T-helper 2 cell treated with Interferon-gamma antibody and Interleukin-4, amounts not matched to agents 5 μg/mL and 100 μg/mL, for 36 hours (primary cell): ENCODE results near the gene GADD45G.
A peak's percentile ranks its signal among the peaks of the same experiment; 100 is the strongest.

Source experiments
- DNase-seq: peaks from one replicate; pipeline ENCODE4 v3.0.0; 2021; ENCODE audit warnings: low spot score
- H3K27ac Mint-ChIP-seq: one replicate; pipeline ENCODE4 v1.8.0; 2021; ENCODE audit warnings: mild to moderate bottlenecking, mixed read lengths
- H3K27me3 Mint-ChIP-seq: one replicate; pipeline ENCODE4 v1.8.0; 2021; ENCODE audit warnings: low read depth, mixed read lengths
- H3K36me3 Mint-ChIP-seq: one replicate; pipeline ENCODE4 v1.8.0; 2021; ENCODE audit warnings: low read depth, mixed read lengths
- H3K4me1 Mint-ChIP-seq: one replicate; pipeline ENCODE4 v1.8.0; 2021; ENCODE audit warnings: low read depth, mixed read lengths
- H3K4me3 Mint-ChIP-seq: one replicate; pipeline ENCODE4 v1.8.0; 2022; ENCODE audit warnings: mild to moderate bottlenecking, moderate library complexity, mixed read lengths
- H3K9me3 Mint-ChIP-seq: one replicate; pipeline ENCODE4 v1.8.0; 2021; ENCODE audit warnings: mixed read lengths

The GADD45G gene

DNA sequence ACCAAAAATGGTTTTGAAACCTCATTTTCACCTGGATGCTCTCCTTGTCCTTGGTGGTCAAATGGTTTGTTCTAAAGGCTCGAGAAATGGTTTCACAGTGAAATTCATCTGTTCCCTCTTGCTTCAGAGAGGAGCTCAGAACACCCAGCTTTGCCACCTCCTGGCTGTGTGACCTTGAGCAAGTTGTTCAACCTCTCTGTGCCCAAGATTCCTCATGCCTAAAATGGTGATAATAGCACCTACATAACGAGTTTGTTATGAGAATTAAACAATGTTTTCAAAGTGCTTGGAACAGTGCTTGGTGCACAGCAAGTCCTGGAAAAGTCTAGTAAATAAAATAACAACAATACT, 6.5 kb upstream of the GADD45G start:
- peaks cover 26% of the 10 kb centered on the region for H3K27me3 Mint-ChIP-seq
- H3K27ac Mint-ChIP-seq = no peak overlapping the region
- no peaks in the 10 kb centered on the region for H3K9me3 Mint-ChIP-seq

DNA sequence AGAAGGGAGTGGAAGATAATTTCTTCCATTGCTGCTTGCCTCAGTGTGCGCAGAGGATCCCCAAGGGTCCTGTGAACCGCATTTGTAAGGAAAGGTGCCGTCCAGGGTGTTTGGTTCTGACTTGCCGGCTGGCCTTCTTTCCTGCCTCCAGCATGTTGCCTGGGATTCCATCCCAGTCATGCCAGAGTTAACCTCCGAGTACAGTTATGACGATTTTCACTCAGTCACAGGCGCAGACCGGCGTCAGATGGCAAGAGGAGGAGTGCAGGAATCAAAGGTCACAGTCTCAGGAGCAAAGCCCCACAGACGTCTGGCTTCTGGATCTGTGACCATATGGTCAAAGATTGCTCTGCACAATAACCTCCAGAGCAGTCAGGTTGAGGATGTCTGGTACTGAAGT, 5.9 kb upstream of the GADD45G start:
- Mint-ChIP-seq H3K9me3 (no peaks in the 10 kb centered on the region), H3K36me3 (no peaks in the 10 kb centered on the region), H3K27me3 (peaks cover 20% of the 10 kb centered on the region), H3K27ac (no peak overlapping the region), H3K4me3 (no peak overlapping the region), H3K4me1 (peaks cover 11% of the 10 kb centered on the region)
- DNase-seq = no peak

More for the DNA sequence above, 6.5 kb upstream of the GADD45G start:
- DNase-seq = no peak
- H3K4me1 Mint-ChIP-seq = peaks cover 10% of the 10 kb centered on the region
- no peak overlapping the region for H3K4me3 Mint-ChIP-seq
- H3K36me3 Mint-ChIP-seq = no peaks in the 10 kb centered on the region

DNA sequence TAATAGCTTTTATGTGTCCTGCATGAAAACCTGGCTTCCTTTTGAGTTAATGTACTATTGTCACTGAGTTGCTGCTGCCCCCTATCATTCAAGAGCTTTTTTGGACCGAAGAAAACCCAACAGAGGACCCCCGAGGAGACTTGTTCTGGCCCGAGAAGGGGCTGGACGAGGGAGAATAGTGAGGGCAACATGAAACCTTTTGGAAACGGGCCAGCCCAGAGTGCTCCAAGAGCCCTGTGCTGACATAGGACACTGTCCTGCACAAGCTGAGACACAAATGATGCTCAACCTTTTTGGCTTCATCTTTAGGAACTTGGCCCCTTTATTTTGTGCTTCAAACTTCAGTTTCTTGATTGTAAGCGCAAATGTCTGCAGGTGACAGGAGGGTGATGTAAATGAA, 4.0 kb upstream of the GADD45G start:
- no peaks in the 10 kb centered on the region for H3K9me3 Mint-ChIP-seq
- H3K27ac Mint-ChIP-seq = no peak overlapping the region
- peaks cover 13% of the 10 kb centered on the region for H3K4me1 Mint-ChIP-seq
- H3K4me3 Mint-ChIP-seq = no peak overlapping the region
- no peak for DNase-seq
- no peaks in the 10 kb centered on the region for H3K36me3 Mint-ChIP-seq
- H3K27me3 Mint-ChIP-seq = peaks cover 16% of the 10 kb centered on the region

DNA sequence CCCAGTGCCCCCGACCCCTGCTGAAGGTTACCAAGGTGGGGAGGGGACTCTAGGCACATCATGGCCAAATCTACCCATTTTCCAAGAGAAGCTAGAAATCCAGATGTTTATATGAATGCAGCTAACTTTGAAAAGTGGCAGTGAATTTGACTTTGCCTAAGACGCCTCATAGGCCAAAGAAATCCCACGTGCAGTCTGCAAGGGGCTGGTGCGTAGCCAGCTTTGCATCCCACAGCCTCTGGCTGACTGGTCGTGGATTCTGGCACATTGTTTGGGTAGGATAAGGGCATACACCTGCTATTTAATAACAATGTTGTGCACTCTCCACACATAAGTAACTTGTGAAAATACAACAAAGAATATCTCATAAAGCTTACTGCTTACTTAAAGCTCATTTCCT, 3.5 kb upstream of the GADD45G start:
- no peak overlapping the region for H3K27ac Mint-ChIP-seq
- peaks cover 16% of the 10 kb centered on the region for H3K27me3 Mint-ChIP-seq
- no peaks in the 10 kb centered on the region for H3K9me3 Mint-ChIP-seq
- no peak for DNase-seq
- peaks cover 15% of the 10 kb centered on the region for H3K4me1 Mint-ChIP-seq
- H3K4me3 Mint-ChIP-seq = no peak overlapping the region
- H3K36me3 Mint-ChIP-seq = peaks cover 2% of the 10 kb centered on the region

DNA sequence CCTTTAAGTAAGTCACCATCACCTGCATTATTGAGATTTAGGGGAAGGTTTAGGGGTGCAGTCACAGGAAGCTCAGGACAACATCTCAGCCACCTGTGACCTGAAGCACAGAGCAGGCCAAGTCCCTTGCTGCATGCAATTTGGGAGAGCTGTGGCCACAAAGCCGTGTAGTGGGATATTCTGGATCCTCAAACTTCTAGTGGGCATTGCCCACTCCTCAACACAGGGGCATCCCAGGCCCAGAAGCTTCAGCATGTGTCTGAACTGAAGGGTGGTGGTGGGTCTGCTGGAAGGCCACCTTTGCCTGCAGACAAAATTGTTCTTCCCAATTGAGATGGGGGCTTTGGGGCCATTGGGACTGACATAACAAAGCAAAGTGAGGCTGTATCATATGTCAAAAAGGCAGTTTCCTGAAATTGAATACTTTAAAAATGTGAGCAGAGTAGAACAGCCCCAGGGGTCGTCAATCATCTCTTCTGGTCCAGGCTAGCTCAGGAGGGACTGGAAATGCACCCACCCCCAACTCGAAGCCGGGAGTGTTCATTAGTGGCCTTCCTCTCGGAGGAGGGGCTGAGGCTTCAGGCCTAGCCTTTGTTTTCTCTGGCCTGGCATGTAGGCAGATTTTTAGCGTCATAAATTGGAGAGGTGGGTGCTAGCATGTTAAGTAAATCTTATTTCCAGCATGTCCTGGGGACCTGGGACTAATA, 2.8 kb upstream of the GADD45G start:
- no peak for DNase-seq
- Mint-ChIP-seq H3K36me3 (peaks cover 8% of the 10 kb centered on the region), H3K27me3 (peaks cover 20% of the 10 kb centered on the region), H3K9me3 (no peaks in the 10 kb centered on the region), H3K4me1 (peaks cover 21% of the 10 kb centered on the region), H3K4me3 (no peak overlapping the region), H3K27ac (no peak overlapping the region)

DNA sequence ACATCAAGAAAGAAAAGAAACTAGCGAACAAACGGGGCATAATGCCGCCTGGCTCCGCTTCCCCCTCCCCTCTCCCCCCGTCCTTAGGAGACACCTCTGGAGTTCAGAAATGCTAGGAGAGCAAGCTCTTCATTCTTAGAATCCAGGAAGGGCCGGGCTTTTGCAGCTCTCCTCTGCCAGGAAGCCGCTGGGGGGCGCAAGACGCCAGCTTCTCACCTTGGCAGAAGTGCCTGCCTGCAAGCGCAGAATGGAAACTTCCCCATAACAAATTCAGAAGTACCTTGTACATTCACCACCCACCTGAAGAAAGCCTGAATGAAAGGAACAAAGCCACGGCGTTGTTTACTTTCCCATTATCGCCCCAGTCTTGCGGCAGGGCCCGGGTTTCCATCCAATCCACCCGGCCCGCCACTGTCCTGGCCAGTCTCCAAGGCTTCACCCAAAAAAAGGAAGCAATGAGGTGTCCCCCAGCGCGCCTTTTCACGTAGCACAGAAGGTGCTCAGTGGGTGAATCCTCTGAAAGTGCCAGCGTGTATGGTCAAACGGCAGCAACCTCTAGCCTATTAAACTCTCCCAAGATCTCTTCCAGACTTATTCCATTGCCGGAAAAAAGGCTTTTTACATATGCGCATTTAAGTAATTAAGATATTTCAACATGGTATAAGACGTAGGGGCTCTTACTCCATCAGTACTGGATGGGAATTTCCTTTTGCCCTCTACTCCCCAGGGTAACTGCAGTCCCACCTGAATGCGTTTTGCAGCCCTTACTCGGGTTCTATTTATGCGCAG, 1.6 kb upstream of the GADD45G start:
- Mint-ChIP-seq H3K4me1 (peaks cover 21% of the 10 kb centered on the region), H3K4me3 (peak overlapping the region; percentile 88), H3K27me3 (peaks cover 23% of the 10 kb centered on the region), H3K27ac (peak overlapping the region; percentile 62), H3K9me3 (no peaks in the 10 kb centered on the region), H3K36me3 (peaks cover 11% of the 10 kb centered on the region)
- DNase-seq = peak; percentile 85

DNA sequence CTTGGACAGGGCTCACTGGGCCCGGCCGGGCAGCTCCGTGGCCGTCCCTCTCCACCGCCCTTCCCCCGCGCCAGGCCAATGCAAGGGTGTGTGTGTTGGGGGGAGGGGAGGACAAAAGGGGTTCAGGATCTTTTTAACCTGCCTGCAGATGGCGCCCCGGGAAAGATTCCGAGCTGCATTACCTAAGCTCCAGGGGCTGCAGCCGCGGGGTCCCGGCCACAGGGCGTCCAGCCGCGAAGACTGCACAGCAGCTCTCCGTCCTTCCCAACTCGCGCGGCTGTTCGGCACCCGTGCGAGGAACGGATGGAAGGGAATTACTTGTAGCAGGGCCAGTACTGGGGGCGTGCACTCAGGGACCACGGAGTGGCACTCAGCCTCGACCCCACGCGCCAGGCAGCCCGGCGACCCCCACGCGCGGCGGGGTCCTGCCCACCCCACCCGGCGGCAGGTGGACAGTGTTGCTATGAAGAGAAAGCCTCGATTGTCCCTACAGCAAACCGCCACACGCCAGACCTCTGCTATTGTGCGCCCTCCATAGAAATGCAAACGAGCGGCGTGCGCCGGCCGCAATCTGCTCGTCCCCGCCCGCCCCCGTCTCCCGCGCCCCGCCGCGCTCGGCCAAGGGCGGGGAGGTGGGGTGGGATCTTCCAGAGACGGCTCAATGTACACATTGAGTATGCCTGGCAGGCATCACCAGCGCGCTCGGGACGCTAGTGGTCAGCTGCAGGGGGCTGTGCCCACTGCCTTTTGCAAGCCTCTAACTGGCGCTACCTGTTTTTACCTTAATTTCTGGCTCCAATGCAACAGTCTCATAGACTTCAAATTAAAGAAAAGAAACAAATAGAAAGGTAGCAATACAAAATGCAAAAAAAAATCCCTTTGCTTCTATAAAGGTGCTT, 796 bp upstream of the GADD45G start:
- Mint-ChIP-seq H3K4me1 (peaks cover 21% of the 10 kb centered on the region), H3K27ac (peak overlapping the region; percentile 77), H3K4me3 (peak overlapping the region; percentile 89), H3K9me3 (no peaks in the 10 kb centered on the region), H3K27me3 (peaks cover 26% of the 10 kb centered on the region), H3K36me3 (peaks cover 11% of the 10 kb centered on the region)
- DNase-seq = peak; percentile 63

DNA sequence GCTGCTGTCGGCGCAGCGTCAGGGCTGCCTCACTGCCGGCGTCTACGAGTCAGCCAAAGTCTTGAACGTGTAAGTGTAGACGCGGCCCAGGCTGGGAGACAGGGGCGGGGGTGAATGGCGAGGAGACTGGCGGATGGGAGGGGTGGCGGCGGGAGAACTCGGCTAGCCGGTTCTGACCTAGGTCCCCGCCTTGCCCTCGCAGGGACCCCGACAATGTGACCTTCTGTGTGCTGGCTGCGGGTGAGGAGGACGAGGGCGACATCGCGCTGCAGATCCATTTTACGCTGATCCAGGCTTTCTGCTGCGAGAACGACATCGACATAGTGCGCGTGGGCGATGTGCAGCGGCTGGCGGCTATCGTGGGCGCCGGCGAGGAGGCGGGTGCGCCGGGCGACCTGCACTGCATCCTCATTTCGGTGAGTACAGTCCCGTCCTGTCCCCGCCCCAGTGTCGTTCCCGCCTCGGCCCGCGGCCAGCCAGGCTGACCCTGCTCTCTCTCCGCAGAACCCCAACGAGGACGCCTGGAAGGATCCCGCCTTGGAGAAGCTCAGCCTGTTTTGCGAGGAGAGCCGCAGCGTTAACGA, 745 bp downstream of the GADD45G start:
- Mint-ChIP-seq H3K36me3 (peaks cover 11% of the 10 kb centered on the region), H3K27ac (peak overlapping the region; percentile 77), H3K9me3 (no peaks in the 10 kb centered on the region), H3K27me3 (peaks cover 23% of the 10 kb centered on the region), H3K4me1 (peaks cover 21% of the 10 kb centered on the region), H3K4me3 (peak overlapping the region; percentile 89)
- peak; percentile 78 for DNase-seq

DNA sequence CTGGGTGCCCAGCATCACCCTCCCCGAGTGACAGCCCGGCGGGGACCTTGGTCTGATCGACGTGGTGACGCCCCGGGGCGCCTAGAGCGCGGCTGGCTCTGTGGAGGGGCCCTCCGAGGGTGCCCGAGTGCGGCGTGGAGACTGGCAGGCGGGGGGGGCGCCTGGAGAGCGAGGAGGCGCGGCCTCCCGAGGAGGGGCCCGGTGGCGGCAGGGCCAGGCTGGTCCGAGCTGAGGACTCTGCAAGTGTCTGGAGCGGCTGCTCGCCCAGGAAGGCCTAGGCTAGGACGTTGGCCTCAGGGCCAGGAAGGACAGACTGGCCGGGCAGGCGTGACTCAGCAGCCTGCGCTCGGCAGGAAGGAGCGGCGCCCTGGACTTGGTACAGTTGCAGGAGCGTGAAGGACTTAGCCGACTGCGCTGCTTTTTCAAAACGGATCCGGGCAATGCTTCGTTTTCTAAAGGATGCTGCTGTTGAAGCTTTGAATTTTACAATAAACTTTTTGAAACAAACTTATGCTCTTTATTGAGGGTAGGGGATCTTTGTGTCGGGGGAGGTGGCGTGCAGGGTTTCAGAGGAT, 1.3 kb downstream of the GADD45G start:
- peaks cover 11% of the 10 kb centered on the region for H3K36me3 Mint-ChIP-seq
- peaks cover 21% of the 10 kb centered on the region for H3K4me1 Mint-ChIP-seq
- peak overlapping the region; percentile 89 for H3K4me3 Mint-ChIP-seq
- H3K27me3 Mint-ChIP-seq = peaks cover 20% of the 10 kb centered on the region
- H3K9me3 Mint-ChIP-seq = no peaks in the 10 kb centered on the region
- H3K27ac Mint-ChIP-seq = peak overlapping the region; percentile 78
- peak; percentile 50 for DNase-seq

DNA sequence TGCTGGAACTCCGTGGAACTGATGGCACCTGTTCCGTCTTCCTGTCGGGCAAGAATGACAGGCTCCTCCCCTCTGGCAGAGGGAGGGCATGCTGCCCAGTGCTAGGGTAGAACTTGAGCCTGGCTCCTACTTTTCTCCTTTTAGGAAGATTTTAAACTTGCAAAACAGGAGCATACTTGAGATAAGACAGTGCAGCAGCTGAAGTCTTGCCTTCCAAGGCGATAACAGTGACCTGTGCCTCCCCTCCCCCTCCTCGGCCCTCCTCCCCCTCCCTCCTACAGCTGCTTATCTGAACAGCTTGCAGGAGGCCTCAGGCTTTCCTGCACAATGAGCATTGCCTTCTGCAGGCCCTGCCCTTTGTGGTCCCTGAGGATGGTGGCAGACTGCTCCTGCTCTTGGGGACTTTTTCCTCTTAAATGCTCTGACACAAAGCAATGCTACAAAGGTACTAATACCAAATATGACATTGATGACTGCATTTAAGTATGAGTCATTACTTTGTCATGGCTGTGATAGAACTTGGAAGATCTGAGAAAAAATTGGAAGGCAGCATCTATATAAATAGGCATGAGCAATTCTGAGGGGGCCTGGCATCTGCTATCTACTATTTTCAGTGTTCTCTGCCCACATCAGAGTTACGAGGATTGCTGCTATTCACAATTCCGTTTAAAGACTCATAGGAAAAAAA, 2.0 kb downstream of the GADD45G start:
- peak; percentile 54 for DNase-seq
- Mint-ChIP-seq H3K4me1 (peaks cover 21% of the 10 kb centered on the region), H3K27ac (peak overlapping the region; percentile 78), H3K27me3 (peaks cover 23% of the 10 kb centered on the region), H3K4me3 (peak overlapping the region; percentile 89), H3K36me3 (peaks cover 11% of the 10 kb centered on the region), H3K9me3 (no peaks in the 10 kb centered on the region)

DNA sequence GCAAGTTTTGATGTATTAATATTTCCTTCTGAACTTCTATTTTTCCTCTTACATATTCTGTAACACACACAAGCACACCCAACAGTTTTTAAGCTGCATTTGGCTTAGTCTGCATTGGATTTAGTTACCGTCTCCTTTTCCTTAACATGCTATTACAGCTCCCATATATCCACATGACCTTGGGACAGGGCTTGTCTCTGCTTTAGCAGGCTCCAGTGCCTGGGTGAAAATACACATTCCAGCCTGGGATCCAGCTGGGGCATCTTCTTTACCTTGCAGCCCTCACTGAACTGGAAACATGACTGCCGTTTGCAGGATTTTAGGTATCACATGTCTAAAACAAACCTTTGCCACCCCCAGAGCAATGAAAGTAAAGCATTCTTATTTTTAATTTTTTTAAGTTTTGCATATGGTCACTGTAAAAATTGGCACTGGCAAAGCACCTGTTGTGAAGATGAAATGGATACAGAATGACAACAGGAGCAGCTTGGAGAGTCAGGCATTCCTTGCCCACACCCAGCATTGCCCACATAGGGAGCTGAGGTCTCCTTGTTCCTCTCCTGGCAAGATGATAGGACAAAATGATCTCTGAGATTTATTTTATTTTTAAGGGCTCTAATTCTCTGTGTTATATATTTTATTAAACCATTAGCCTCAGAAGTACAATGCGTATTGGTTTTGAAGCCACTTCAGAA, 4.0 kb downstream of the GADD45G start:
- Mint-ChIP-seq H3K4me3 (no peak overlapping the region), H3K4me1 (peaks cover 10% of the 10 kb centered on the region), H3K27ac (no peak overlapping the region), H3K36me3 (peaks cover 11% of the 10 kb centered on the region), H3K9me3 (no peaks in the 10 kb centered on the region), H3K27me3 (peaks cover 23% of the 10 kb centered on the region)
- DNase-seq = no peak

DNA sequence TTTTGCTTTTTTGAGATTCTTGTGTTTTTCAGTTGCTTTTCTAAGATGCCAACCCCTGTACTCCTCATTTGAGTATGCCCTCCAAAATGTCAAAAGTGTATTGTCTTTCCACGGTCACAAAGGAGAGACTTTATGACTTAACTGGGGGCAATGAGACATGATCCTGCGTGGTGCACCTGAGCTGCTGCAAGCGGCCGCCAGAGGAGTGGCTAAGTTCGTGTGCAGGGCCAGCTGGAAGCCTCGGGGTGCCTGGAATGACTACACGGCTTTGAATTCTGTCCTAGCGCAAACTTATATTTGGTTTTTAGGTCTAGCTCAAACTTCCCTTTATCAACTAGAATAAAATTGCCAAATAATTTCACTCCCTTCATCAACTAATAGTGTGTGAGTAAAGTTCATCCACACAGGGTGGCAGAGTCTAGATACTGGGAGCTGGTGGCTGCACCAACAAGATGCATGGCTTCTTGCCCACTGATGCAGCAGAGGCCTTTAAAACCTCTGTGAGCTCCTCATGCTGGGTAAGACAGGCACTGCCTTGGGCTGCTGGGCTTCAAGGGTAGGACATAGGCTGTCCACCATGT, 4.7 kb downstream of the GADD45G start:
- Mint-ChIP-seq H3K4me1 (peaks cover 12% of the 10 kb centered on the region), H3K27me3 (peaks cover 23% of the 10 kb centered on the region), H3K9me3 (no peaks in the 10 kb centered on the region), H3K36me3 (peaks cover 11% of the 10 kb centered on the region), H3K27ac (no peak overlapping the region), H3K4me3 (no peak overlapping the region)
- DNase-seq = no peak
